ENCODE data around the gene BEND4. TPM values are rescaled to one million over a fixed set of nuclear protein-coding genes. Genes with fewer than 3 reads are reported as not detected.

BEND4 gene
- total RNA-seq, 1 donor = not detected

DNA sequence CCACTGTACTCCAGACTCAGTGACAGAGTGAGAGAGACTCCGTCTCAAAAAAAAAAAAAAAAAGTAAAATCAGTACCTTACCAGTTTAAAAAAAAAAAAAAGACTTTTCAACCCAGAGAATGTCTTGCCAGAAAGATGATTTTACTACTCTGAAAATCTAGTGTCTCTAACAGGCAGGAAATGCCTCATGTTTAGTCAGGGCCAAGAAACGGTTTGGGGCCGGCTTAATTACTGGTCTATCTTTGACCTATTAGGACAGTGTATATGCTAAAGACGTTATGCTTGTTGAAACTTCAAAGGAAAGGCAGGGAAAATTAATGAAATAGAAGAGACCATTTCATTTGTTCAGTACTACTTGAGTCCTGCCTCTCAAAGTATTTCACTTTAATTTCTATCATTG lies 9.9 kb downstream of the BEND4 start:
- DNase-seq (ENCODE audit: low read depth) = no peak
- TF ChIP-seq, protein P1, sequence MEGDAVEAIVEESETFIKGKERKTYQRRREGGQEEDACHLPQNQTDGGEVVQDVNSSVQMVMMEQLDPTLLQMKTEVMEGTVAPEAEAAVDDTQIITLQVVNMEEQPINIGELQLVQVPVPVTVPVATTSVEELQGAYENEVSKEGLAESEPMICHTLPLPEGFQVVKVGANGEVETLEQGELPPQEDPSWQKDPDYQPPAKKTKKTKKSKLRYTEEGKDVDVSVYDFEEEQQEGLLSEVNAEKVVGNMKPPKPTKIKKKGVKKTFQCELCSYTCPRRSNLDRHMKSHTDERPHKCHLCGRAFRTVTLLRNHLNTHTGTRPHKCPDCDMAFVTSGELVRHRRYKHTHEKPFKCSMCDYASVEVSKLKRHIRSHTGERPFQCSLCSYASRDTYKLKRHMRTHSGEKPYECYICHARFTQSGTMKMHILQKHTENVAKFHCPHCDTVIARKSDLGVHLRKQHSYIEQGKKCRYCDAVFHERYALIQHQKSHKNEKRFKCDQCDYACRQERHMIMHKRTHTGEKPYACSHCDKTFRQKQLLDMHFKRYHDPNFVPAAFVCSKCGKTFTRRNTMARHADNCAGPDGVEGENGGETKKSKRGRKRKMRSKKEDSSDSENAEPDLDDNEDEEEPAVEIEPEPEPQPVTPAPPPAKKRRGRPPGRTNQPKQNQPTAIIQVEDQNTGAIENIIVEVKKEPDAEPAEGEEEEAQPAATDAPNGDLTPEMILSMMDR (IDR thresholded peaks at IDR 0.05; ENCODE audit: insufficient read depth, low read depth, low read length) = no peak
- no peak overlapping the region for H3K4me3 ChIP-seq (ENCODE audit: low read depth, low read length)

DNA sequence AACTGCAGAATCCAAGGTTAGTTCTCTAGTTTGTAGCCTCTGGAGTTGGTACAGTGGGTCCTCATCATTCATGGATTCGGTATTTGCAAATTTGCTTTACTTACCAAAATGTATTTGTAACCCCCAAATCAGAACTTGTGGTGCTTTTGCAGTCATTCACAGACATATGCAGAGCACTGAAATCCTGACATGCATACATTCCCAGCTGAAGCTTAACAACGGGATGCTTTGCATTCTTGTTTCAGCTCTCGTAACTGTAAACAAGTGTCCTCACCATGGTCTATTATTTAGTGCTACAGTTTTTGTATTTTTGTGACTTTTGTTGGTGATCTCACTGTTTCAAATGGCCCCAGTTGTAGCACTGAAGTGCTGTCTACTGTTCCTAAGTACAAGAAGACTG lies 16.1 kb downstream of the BEND4 start:
- TF ChIP-seq, protein P1 (IDR thresholded peaks at IDR 0.05; ENCODE audit: insufficient read depth, low read depth, low read length) = no peak
- DNase-seq (ENCODE audit: low read depth) = no peak
- no peak overlapping the region for H3K4me3 ChIP-seq (ENCODE audit: low read depth, low read length)

DNA sequence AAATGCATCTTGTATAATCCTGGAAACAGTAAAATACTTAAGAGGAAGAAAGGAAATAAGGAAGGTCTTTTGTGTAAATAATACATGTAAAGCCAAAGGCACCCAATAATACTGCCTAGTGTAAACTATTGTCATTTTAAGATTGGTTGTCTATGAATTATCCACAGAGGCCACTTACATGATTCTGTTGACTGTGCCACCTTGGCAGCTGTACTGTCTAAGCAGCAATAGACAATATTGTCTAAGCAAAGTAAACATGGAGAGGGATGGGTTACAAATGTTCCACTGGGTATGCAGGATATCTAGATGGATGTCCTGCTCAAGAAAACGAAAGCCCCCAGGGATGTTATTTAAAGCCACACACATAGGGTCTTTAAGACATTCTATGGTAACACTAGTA lies 19.4 kb downstream of the BEND4 start:
- no peak for DNase-seq (ENCODE audit: low read depth)
- TF ChIP-seq, protein P1 (IDR thresholded peaks at IDR 0.05; ENCODE audit: insufficient read depth, low read depth, low read length) = no peak
- H3K4me3 ChIP-seq (ENCODE audit: low read depth, low read length) = no peak overlapping the region

DNA sequence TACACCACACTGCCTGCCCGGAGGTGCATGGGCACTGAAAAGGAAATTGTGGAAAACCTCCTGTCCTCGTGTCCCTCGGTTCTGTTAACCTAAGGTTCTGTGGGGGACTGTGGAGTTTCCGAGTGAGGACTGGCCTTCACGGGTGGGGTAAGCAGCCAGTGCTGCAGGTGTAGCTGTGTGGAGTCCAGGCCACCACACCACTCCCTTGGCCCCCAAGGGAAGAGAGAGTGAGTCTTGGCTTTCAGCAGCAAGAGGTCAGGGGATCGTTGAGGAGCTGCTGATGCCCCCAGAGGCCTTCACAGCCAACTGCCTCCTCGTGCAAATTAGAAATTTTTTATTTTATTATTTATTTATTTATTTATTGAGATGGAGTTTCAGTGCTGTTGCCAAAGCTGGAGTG lies 20.4 kb downstream of the BEND4 start:
- no peak for DNase-seq (ENCODE audit: low read depth)
- TF ChIP-seq, protein P1 (IDR thresholded peaks at IDR 0.05; ENCODE audit: insufficient read depth, low read depth, low read length) = no peak
- H3K4me3 ChIP-seq (ENCODE audit: low read depth, low read length) = no peak overlapping the region

DNA sequence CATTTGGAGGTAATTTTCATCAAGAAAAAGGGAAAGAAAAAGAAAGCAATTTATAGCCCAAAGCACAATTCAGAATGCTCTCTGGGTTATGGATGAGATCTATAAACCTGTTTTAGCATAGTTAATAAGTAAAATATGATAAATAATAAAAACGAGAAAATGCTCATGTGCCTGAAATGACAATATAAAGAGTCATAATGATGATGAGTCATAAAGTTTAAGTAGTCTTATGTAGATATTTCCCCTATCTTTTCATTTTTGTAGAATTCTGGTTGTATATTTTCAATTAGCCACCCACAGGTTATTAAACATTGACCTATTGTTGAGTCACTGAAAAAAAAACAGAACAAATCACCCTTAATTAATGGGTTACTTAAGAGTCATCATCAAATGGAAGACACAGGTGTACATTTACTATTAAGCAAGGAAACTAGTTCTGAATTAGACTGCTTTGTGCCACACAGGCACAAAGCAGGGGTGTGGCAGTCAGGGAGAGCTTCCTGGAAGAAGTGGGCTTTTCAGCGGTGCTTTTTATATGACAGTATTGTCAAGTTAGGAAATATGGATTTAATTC lies 29.3 kb downstream of the BEND4 start:
- DNase-seq (ENCODE audit: low read depth) = no peak
- TF ChIP-seq, protein P1 (IDR thresholded peaks at IDR 0.05; ENCODE audit: insufficient read depth, low read depth, low read length) = no peak
- H3K4me3 ChIP-seq (ENCODE audit: low read depth, low read length) = no peak overlapping the region

DNA sequence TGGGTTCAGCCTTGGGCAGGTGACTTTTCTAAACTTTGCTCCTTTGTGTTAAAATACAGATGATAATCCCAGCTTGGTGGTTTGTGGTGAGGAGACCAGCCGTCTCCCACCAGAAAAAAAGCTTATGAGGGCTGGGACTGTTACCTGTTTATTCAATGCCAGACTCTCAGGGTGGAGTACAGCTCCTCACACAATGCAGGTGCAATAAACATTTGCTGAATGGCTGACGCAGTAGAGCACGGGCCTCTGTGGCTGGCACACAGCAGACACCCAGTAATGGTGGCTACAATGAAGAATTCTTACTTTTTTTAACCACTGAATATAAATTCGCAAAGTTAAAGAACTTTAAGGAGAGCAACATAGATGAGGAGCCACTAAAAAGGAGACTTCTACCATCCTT lies 30.2 kb downstream of the BEND4 start:
- TF ChIP-seq, protein P1 (IDR thresholded peaks at IDR 0.05; ENCODE audit: insufficient read depth, low read depth, low read length) = no peak
- no peak for DNase-seq (ENCODE audit: low read depth)
- H3K4me3 ChIP-seq (ENCODE audit: low read depth, low read length) = no peak overlapping the region

DNA sequence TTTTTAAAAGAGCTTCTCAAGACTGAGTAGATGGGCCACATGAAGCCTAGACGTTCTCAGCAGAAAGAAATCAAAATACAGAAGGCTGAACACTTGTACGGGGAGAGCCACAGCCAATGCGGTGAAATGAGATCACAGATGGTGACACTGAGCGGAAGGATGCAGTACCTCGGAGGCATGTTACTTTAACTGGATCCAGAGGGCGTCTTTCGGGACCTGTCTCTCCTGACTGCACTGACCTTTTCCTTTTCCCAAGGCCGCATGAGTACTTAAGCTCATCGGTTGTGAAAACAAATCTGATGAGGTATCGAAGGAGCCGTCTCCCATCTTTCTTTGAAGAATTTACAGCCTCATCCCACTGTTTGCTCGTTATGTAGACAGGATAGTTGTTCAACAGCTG lies 32.6 kb downstream of the BEND4 start:
- no peak overlapping the region for H3K4me3 ChIP-seq (ENCODE audit: low read depth, low read length)

More for the DNA sequence above, 32.6 kb downstream of the BEND4 start:
- DNase-seq (ENCODE audit: low read depth) = no peak
- TF ChIP-seq, protein P1 (IDR thresholded peaks at IDR 0.05; ENCODE audit: insufficient read depth, low read depth, low read length) = no peak
